Transverse colon (tissue), 4 donors: ENCODE measurements around the gene ZRANB2.

Experiments
- CTCF ChIP-seq, 5 experiments: fragments of 200-600 bp in 3 of 5; fragments of 450-650 bp in 2 of 5; sonication (generic) in 3 of 5; IDR thresholded peaks; 1 replicate in 2 of 5; 2 replicates in 3 of 5; pipeline ENCODE4 v1.5.1; 2016 to 2017; ENCODE audit warnings: antibody characterized with exemption in 5 of 5, inconsistent platforms in 3 of 5, mild to moderate bottlenecking in 2 of 5, moderate library complexity in 1 of 5
- POLR2A ChIP-seq: fragments of 450-650 bp; IDR thresholded peaks from one replicate; pipeline ENCODE4 v1.6.1; 2016; ENCODE audit warnings: antibody characterized with exemption, mild to moderate bottlenecking, moderate library complexity
- POLR2AphosphoS5 ChIP-seq, 3 donors: sonication (generic); formaldehyde crosslinking; IDR thresholded peaks; one replicate each; pipeline ENCODE4 v1.6.1; 2016; ENCODE audit warnings: antibody characterized with exemption in 3 of 3

GRCh38 chr1:71088645-71089287 lies 7.9 kb upstream of the ZRANB2 start:
- TF ChIP-seq CTCF (IDR thresholded peaks at IDR 0.05) (no peak), POLR2A (no peak), POLR2AphosphoS5 (IDR thresholded peaks at IDR 0.05) (peak in 1 of 3 donors; percentile 78)
